NCI-H446 (cell line): Measurements from ENCODE around the gene SPATA46.
"Not testable (repeated sequence)": the region's sequence is repeated elsewhere in the genome, so short reads cannot be mapped to it uniquely, and the experiment has no call there.

Experiments used
- DNase-seq, 2 experiments: peaks; one replicate each; lab custom pipeline; 2025; lab: John Stamatoyannopoulos, UW

Gene SPATA46, protein sequence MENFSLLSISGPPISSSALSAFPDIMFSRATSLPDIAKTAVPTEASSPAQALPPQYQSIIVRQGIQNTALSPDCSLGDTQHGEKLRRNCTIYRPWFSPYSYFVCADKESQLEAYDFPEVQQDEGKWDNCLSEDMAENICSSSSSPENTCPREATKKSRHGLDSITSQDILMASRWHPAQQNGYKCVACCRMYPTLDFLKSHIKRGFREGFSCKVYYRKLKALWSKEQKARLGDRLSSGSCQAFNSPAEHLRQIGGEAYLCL

DNA sequence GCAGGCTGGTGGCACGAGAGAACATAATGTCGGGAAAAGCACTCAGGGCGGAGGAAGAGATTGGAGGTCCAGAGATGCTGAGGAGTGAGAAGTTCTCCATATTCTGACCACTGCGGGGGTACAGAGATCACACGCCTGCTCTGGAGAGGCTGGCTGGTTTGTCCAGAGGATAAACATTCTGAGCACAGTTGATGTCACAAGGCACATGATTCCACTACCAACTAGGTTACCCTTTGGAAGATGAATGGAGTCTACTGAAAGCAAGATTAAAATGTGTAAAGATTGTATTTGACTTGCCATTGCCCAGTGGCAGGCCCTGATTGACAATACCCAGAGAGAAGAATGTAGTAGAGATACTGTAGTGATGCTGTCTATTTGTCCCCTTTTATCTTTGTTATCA is at the start of gene SPATA46:
Gene SPATA46, minus strand, starts transcription at position 164 of the 400 bp plus-strand sequence. Its CDS starts 64 bp downstream, at position 100.
- no peak for DNase-seq

DNA sequence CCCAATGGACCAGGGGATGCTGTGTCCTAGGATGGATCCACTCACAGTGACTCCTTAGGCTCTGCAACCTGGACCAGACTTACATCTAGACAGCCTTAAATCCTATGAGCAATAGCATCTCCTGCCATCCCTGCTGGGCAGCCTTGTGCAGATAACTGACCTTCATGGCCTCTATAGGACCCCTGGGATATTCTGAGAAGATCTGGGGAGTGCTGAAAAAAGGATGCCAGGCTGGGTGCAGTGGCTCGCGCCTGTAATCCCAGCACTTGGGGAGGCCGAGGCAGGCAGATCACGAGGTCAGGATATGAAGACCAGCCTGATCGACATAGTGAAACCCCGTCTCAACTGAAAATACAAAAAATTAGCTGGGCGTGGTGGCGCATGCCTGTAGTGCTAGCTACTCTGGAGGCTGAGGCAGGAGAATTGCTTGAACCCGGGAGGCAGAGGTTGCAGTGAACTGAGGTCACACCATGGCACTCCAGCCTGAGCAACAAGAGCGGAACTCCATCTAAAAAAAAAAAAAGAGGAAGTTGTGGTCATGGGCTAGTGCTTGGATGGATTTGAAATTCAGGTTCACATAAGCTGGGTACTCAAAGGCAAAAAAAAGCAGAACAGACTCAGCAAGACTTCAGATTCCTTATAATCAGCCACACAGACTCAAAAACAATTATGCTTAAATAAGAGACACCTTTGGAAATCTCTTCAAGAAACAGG is 46.2 kb upstream of the SPATA46 start:
- no peak for DNase-seq

DNA sequence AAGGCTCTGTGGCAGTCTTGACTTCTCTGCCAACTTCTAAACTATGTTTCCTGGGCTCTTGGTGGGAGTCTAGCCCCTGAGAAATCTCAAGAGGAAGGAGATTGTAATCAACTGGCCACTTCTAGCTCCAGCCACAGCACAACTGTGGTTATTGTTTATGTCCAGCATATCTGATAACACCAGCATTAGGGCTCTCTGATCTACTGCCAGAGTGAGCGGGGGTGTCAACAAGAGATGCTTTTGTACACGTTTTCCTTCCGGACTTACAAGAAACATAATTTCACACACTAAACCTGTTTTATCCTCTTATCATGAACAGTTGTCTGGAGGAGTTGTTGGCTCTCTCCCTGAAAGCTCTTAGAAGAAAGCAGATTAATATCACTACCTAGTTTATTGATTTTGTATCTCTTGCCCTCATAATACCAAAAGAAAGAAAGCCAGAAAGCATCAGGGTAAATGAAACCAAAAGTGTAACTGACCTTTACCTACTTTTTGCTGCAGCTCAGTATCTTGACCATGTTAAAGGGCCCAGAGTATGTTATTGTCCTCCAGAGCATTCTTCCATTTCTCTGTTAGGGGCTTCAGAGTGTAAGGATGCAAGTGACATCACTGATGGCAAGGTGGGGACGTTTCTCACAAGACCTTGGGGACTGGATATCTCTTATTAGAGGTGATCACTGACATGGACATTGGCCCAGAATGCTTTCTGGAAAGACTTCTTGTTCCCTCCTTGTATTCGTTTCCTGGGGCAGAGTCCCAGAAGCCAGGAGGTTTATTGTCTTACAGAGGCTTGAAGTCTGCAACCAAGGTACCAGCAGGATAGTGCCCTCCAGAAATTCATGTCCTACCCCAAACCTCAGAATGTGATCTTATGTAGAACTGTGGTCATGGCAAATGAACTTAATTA is 44.9 kb upstream of the SPATA46 start:
- no peak for DNase-seq

DNA sequence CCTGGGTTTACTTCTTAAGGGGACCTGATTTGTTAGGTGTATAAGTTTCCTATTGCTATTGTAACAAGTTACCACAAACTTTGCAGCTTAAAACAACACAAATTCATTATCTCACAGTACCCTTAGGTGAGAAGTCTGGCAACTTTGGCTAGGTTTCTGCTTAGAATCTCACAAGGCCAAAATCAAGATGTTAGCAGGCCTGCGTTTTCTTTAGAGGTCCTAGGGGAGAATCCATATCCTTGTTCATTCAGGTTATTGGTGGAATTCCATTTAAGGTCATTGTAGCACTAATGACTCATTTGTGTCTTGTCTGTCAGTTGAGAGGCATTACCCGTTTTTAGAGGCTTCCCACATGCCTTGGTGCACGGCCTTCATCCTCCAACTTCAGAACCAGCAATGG is 43.5 kb upstream of the SPATA46 start:
- DNase-seq = no peak

DNA sequence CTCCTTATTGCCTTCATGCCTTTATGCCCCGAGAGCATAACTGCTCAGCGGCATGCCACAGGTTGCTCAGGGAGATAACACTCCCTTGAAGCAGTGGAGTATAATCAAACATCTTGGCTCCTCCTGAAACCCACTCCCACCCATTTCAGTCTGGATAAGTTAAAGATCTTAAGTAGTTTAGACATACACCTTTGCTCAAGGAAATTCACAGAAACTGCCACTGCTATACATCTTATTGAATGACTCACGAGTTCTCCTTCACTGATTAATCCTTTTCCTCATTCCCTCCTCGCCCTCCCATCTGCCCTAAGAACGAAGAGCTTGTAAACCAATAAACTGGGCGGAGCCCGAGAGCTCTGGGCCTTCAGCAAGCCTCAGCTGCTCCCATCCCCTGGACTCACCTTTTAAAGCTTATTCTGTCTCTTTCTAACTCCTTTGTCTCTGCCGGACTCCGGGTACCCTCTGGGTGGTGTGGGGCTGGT is 42.8 kb upstream of the SPATA46 start:
- not testable (repeated sequence) for DNase-seq

DNA sequence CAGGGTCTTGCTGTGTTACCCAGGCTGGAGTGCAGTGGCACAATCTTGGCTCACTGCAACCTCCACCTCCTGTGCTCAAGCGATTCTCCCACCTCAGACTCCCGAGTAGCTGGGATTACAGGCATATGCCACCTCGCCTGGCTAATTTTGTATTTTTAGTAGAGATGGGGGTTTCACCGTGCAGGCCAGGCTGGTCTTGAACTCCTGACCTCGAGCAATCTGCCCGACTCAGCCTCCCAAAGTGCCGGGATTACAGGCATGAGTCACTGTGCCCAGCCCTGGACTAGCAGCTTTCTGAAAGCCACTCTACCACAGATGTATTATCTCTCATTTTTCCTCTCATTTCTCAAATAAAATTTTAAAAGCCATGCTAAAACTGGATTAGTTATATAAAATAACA is 41.9 kb upstream of the SPATA46 start:
- DNase-seq = not testable (repeated sequence)

DNA sequence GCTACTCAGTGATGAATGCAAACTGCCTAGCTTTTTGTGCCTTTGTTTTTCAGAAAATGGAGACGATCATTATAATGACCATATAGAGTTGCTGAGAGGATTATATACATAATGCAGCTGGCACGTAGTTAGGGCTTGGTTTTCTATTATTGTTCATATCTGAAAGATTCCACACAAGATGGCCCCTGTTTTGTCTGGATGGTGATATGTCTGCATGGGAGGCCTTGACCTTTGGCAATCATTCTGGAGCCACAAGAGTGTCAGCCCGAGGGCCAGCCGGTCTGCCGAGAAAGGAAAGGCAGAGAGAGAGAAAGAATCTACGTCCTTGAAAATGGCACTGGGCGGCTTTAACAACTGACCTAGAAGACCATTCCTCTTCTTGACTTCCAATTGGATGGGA is 41.0 kb upstream of the SPATA46 start:
- DNase-seq = no peak

DNA sequence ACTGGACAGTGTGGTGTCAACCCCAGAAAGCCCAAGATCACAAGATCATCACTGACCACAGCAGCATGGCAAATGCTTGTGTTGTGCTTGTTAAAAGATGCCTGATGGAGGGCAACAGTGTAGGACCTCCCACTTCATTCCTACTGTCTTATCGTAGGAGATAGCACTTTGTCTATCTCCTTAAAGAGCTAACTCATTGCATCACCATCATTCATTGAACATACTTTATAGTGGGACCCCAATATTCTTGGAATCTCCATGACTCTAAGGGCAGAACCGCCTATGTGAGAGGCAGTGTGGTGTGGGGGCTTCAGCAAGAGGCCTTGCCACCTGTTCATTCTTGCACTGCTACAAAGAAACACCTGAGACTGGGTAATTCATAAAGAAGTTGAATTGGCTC is 40.3 kb upstream of the SPATA46 start:
- no peak for DNase-seq

DNA sequence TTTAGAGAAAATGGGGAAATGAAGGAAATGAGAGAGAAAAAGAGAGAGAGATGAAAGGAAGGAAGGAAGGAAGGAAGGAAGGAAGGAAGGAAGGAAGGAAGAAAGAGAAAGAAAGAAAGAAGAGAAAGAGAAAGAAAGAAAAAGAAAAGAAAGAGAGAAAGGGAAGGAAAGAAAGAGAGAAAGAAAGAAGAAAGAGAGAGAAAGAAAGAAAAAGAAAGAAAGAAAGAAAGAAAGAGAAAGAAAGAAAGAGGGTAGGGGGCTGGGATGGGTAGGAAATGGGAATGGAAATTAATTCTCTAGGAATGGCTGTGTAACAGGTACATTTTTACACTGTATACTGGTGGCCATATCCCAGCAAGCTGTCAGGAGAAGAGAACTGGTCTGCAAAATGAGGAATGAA is 39.6 kb upstream of the SPATA46 start:
- no peak for DNase-seq

DNA sequence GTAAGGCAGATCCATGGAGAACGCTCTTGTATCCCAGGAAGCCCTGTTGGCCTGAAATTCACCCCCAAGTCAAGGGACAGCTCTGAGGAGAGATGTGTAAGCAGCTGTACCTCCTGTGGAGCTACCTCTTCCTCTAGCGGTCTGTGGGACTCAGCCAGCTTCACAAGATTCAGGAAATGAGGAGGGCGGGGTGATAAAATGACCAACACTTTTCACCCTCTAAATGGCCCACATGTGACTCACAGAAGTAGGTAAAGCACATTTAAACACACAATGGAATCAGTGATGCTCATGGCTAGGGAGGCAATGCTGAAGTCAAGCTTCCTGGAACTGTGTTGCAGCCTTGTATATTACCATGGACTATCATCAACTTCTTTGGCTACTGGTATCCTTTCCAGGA is 35.3 kb upstream of the SPATA46 start, which contains the start of gene SH2D1B:
Gene SH2D1B, minus strand, starts transcription at position 135 of the 400 bp plus-strand sequence. Its CDS starts 120 bp downstream, at position 15.
- DNase-seq = no peak

DNA sequence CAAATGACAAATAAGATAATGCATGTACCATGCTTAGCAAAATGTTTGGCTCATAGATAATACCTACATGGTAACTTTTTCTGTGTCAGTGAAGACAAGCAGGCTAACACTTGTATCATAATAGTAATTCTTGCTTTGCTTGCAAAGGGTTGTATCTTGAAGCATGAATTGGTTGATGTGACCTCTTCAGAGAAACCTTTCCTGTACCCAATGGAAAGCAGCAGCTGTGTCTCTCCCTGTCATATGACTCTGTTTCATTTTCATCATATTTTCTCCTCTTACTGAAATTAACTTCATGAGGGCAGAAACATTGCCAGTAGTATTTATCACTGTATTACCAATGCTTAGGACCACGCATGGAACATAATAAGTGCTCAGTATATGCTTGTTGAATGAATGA is 30.9 kb upstream of the SPATA46 start:
- no peak for DNase-seq

DNA sequence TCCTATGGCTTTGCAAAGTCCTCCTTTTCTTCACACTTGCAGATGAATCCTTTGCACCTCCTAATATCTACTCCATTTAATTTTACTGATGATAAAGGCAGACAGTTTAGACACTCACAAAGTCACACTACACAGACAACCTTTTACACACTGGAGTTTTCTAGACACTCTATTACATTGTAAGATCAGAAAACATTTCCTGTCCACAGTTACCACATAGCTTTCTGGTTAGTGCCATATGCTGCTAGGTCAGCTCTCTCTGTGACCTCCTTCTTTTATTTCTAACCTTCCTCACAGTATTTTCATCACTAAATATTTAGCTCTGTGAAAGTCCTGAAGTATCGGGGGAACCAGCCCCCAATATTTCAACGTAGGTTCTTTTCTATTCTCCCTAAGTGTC is 30.2 kb upstream of the SPATA46 start:
- no peak for DNase-seq

DNA sequence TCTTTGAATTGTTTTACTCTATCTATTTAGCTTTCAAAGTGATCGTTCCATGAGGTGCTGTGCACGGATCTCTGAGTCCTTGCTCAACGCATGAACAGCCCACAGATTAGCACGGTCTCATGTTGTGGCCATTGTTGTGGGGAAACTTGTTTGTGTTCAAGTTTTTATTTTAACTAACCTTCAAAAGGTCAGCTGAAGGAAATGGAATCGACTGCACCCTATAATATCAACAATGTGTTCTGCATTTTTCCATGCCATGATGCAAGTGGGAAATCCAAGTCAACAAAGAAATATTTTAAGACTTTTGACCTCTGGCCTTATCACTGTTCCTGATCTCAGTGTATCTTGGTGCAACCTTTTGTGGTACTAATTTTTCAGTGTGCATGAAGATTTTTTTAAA is 29.1 kb upstream of the SPATA46 start:
- no peak for DNase-seq

DNA sequence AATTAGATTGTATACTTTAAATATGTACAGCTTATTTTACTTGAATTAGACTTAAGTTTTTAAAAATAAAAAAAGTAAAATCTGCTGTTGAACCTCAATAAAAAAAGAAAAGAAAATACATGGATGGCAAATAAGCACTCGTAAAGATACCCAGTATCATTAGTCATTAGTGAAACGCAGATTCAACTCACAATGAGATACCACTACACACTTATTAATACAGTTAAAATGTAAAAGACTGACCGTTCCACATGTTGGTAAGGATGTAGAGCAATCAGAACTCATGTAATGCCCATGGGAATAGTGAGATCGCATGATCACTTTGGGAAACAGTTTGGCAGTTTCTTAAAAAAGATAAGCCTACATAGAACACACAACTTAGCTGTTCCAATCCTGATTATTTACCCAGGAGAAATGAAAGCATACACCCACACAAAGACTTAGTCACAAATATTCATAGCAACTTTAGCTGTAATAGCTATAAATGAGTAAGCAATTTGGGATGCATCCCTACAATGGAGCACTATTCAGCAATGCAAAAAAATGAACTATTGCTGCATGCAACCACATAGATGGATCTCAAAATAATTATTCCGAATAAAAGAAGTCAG is 28.0 kb upstream of the SPATA46 start:
- DNase-seq = no peak

DNA sequence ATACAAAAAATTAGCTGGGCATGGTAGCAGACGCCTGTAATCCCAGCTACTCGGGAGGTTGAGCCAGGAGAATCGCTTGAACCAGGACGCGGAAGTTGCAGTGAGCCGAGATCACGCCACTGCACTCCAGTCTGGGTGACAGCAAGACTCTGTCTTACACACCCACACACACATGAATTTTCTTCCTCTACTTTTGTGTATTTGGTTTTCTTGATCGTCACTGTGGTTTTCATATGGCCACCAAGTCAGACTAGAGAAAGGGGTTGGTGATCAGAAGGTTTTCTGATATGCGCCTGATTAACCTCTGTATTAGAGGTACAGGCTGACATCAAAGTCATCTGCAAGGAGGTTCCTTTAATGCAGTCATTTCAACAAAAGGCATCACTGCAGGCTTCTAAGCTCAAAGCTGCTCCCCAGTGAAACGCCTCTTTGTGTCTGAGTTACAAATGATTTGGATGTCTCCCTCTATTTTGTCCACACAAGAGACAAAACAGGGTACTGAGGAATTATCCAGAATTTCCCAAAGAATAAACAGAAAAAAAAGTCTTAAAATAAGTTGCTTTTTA is 24.2 kb upstream of the SPATA46 start:
- DNase-seq = no peak

DNA sequence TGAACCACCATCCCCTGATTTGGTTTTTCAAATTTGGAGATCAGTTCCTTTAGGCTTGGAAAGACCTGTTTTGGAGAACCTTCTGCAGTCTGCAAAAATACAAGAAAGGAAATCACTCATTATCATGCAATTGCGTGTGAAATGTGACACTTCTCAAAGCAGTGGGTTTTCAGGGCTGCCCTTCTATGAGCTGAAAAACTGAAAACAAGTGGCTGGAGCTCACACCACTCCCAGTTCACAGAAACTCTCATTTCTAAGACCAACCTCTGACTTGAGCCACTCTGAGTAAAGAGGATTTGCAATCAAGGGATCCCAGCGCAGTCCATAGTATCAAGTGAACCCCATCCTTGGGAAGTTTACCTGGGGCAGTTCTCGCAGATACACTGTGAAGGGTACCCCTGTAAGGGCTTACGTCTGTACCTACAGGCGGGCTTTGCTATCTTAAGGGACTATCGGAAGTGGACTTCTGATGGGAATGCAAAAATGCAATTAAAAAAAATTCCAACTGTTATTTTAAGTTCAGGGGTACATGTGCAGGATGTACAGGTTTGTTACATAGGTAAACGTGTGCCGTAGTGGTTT is 22.4 kb upstream of the SPATA46 start:
- no peak for DNase-seq

DNA sequence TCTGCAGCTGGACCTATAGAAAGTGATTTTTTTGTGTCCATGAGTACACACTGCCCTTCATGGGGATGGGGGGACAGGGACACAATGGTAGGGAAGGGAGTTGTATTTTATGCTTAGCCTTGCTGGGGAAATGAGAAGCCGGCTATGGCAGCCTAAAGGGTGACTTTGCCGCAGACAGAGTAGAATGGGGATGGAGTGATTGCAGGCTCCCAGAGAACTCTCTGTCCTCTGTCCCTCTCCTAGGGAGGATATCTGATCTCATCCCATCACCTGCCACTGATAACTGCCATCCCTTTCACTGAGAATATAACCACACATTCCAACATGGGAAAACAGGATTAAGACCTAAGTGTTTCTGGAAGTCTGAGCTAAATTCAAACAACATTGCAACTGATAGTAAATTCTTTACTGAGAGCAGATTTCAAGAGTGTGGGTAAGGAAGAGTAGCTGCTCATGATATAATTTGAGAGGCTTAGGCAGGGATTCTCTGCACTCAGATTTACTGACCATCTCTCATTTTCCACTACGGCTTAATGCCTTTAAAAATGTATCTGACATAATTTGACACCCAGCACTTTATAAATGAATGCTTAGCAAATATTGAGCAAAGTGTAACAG is 21.4 kb upstream of the SPATA46 start:
- DNase-seq = no peak

DNA sequence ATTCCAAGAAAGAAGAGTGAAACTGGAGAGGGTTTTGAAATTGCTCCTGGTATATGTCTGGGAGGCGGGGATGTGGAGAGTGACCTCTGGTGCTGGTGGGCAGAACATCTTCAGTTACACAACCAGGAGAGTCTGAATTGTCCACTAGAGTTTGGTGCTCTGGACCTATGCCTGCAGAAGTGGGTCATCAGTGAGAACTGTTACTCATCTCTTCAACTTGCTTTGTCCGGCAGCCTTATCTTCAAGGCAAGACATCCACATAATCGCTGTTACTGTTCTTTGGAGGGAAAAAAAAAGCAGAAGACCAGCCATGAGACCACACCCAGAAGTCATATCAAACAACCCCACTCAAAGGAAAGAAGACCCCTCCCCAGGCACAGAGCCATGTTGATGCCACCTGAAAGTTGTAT is 20.4 kb upstream of the SPATA46 start:
- DNase-seq = no peak

DNA sequence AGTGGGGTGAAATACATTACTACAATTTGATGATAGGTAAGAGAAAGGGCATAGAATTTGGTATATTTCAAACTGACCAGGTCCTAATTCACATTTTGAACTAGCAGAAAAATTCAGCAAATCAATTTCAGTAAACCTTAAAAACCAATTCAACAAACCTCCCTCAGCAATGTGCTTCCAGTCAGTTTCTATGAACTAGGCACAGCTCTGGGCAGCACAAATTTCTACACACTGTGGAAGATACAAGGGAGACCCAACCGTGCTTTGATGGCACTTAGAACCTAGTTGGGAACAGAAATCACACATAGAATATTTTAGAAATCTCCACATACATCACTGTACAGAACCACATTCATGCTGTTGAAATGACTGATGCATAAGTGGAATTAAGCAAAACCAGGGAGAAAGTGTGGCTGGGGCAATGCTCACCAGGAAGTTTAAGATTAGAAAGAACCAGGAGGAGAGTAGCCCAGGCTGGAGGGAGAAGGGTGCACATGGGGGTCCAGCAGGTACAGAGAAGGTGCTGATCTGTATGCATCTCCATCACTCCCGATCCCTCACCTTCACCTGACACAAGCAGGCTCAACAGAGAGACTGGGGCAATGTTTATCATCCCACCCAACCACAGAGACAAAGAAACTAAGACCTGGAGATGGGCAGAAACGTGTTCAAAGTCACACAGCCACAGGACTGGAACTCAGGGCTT is 19.7 kb upstream of the SPATA46 start:
- DNase-seq = no peak
